ENCODE measurements around the gene ADCY9. TPM values are rescaled to one million over a fixed set of nuclear protein-coding genes. Genes with fewer than 3 reads are reported as not detected.

Gene ADCY9
- total RNA-seq, 1 experiment from 2014 or later: 7.8 TPM

- in situ Hi-C loops (cut with HindIII; ENCODE audit: low pct_unique_long_range_greater_than_20kb, low sequenced_read_pairs): no loop called here
- DNase-seq (ENCODE audit: low read depth): peak; percentile 57
Observed at GRCh38 chr16:3999479-4000325, 116.5 kb downstream of the ADCY9 start.

DNA sequence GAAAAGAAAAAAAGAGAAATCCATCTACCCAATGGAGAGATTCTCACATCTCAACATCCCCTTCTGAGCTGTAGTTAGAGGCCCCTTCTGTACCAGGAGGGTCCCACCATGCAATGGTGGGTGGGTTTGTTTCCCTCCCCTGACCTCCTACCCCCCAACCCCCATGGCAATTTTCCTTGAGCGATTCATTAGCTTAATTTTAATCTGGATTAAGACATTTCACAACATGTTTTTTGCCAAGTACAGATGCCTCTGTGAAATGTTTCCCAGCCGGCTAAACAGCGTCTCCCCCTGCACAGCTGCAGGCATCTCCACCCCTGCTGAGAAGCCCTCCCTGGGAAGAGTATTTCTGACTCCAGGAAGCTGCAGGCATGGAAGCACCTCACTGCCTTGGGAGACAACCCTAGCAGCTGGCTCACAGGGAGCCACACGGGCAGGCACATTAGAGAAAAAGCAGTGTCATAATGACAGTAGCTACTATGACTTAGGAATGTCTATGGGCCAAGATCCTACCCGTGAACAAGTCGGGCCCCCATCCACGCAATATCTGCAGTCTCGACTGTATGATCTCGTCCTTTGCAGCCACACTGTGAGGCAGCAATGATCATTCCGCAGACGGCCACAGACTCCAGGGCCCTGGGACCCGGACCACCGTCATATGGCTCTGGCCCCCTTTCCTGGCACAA, 117.3 kb downstream of the ADCY9 start:
- in situ Hi-C loops (cut with HindIII; ENCODE audit: low pct_unique_long_range_greater_than_20kb, low sequenced_read_pairs): no loop called here
- DNase-seq (ENCODE audit: low read depth): peak; percentile 69

- DNase-seq (ENCODE audit: low read depth): no peak
- in situ Hi-C loops (cut with HindIII; ENCODE audit: low pct_unique_long_range_greater_than_20kb, low sequenced_read_pairs): no loop called here
Observed at GRCh38 chr16:3997231-3997841, 118.9 kb downstream of the ADCY9 start.

- in situ Hi-C loops (cut with HindIII; ENCODE audit: low pct_unique_long_range_greater_than_20kb, low sequenced_read_pairs): no loop called here
- DNase-seq (ENCODE audit: low read depth): no peak
Observed at GRCh38 chr16:3995001-3995400, 121.2 kb downstream of the ADCY9 start.

GRCh38 chr16:3993052-3993785, 123.0 kb downstream of the ADCY9 start:
- DNase-seq (ENCODE audit: low read depth): no peak
- in situ Hi-C loops (cut with HindIII; ENCODE audit: low pct_unique_long_range_greater_than_20kb, low sequenced_read_pairs): no loop called here

GRCh38 chr16:3992297-3993051, 123.8 kb downstream of the ADCY9 start:
- DNase-seq (ENCODE audit: low read depth): no peak
- in situ Hi-C loops (cut with HindIII; ENCODE audit: low pct_unique_long_range_greater_than_20kb, low sequenced_read_pairs): no loop called here

DNA sequence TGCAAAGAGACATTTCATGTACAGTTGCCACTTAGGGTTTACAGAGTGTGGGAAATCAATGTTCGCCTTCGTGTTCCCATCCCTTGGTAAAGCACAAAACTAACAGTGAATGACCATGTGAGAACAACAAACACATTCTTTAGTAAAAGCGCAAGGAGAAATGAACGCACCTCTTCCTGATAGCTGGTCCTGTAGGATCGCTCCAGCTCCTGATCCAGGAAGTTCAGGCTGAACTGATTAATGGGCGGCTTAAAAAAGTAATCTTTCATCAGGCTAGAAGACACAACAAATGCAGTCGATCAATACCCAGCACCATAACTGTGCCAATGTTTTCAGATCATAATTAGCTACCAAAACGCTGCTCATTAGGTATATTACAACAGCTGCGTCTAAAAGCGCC, 127.4 kb downstream of the ADCY9 start:
- DNase-seq (ENCODE audit: low read depth): no peak
- in situ Hi-C loops (cut with HindIII; ENCODE audit: low pct_unique_long_range_greater_than_20kb, low sequenced_read_pairs): no loop called here

DNA sequence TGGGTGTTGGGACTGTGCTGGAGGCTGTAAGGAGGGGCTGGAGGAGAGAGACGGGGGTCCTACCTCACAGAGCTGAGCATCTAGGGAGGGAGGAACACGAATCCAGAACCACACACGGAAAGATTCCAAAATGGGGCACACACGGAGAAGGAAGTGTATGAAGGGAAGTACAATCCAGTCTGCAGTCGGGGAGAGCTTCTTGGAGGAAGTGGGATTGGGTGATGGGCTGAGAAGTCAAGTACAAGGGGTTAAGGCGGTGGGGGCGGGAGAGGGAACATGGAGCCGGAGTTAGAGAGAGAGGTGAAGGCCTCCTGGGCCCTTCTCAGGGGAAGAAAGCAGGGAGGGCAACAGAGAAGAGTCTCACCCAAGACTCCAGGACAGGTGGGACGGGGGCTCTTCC, 128.2 kb downstream of the ADCY9 start:
- no peak for DNase-seq (ENCODE audit: low read depth)
- in situ Hi-C loops (cut with HindIII; ENCODE audit: low pct_unique_long_range_greater_than_20kb, low sequenced_read_pairs): no loop called here

GRCh38 chr16:3987231-3987630, 129.0 kb downstream of the ADCY9 start:
- in situ Hi-C loops (cut with HindIII; ENCODE audit: low pct_unique_long_range_greater_than_20kb, low sequenced_read_pairs): no loop called here
- no peak for DNase-seq (ENCODE audit: low read depth)

GRCh38 chr16:3986235-3986544, 130.1 kb downstream of the ADCY9 start:
- in situ Hi-C loops (cut with HindIII; ENCODE audit: low pct_unique_long_range_greater_than_20kb, low sequenced_read_pairs): no loop called here
- DNase-seq (ENCODE audit: low read depth): no peak

- DNase-seq (ENCODE audit: low read depth): no peak
- in situ Hi-C loops (cut with HindIII; ENCODE audit: low pct_unique_long_range_greater_than_20kb, low sequenced_read_pairs): no loop called here
Observed at GRCh38 chr16:3984111-3985060, 131.9 kb downstream of the ADCY9 start.

GRCh38 chr16:3983081-3983520, 133.1 kb downstream of the ADCY9 start:
- in situ Hi-C loops (cut with HindIII; ENCODE audit: low pct_unique_long_range_greater_than_20kb, low sequenced_read_pairs): no loop called here
- DNase-seq (ENCODE audit: low read depth): peak; percentile 56

GRCh38 chr16:3982216-3982615, 134.0 kb downstream of the ADCY9 start:
- in situ Hi-C loops (cut with HindIII; ENCODE audit: low pct_unique_long_range_greater_than_20kb, low sequenced_read_pairs): no loop called here
- DNase-seq (ENCODE audit: low read depth): no peak

- in situ Hi-C loops (cut with HindIII; ENCODE audit: low pct_unique_long_range_greater_than_20kb, low sequenced_read_pairs): no loop called here
- DNase-seq (ENCODE audit: low read depth): peak; percentile 44
Observed at GRCh38 chr16:3980253-3981111, 135.8 kb downstream of the ADCY9 start.

- no peak for DNase-seq (ENCODE audit: low read depth)
- in situ Hi-C loops (cut with HindIII; ENCODE audit: low pct_unique_long_range_greater_than_20kb, low sequenced_read_pairs): no loop called here
Observed at GRCh38 chr16:3979518-3979917, 136.7 kb downstream of the ADCY9 start.

- in situ Hi-C loops (cut with HindIII; ENCODE audit: low pct_unique_long_range_greater_than_20kb, low sequenced_read_pairs): no loop called here
- no peak for DNase-seq (ENCODE audit: low read depth)
Observed at GRCh38 chr16:3979070-3979469, 137.2 kb downstream of the ADCY9 start.

Data from Caki2 (cell line).